Stromal cell of bone marrow (primary cell): Measurements from ENCODE around the gene AP4M1.
A peak's percentile ranks its signal among the peaks of the same experiment; 100 is the strongest.

ENCODE experiments used
- DNase-seq: peaks from one replicate; pipeline ENCODE4 v3.0.0-alpha.2; 2012; ENCODE audit warnings: low read depth

AP4M1 gene

DNA sequence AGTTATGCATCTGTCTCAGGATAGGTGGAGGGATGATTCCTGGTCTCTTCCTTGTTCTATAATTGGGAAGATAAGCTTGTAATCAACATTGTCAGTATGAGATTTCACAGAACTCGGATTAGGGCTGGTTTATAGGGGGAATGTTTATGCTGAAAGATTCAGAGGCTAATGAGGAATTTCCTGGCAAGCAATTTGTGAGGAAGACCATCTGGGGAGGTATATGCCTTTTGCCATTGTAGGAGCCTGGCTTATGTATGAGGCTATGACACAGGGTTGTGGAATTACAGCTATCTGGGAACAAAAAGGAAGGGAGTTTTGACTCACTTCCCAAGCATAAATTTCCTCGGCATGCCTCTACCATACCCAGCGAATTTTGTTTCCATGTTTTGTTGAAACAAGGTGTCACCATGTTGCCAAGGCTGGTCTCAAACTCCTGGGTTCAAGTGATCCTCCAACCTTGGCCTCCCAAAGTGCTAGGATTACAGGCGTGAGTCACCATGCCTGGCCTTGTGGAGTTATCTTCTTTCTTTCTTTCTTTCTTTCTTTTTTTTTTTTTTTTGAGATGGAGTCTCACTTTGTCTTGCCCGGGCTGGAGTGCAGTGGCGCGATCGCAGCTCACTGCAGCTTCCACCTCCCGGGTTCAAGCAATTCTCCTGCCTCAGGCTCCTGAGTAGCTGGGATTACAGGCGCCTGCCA is 14.2 kb upstream of the AP4M1 start:
- peak; percentile 67 for DNase-seq

GRCh38 chr7:100088095-100088620 is 13.3 kb upstream of the AP4M1 start:
- no peak for DNase-seq

DNA sequence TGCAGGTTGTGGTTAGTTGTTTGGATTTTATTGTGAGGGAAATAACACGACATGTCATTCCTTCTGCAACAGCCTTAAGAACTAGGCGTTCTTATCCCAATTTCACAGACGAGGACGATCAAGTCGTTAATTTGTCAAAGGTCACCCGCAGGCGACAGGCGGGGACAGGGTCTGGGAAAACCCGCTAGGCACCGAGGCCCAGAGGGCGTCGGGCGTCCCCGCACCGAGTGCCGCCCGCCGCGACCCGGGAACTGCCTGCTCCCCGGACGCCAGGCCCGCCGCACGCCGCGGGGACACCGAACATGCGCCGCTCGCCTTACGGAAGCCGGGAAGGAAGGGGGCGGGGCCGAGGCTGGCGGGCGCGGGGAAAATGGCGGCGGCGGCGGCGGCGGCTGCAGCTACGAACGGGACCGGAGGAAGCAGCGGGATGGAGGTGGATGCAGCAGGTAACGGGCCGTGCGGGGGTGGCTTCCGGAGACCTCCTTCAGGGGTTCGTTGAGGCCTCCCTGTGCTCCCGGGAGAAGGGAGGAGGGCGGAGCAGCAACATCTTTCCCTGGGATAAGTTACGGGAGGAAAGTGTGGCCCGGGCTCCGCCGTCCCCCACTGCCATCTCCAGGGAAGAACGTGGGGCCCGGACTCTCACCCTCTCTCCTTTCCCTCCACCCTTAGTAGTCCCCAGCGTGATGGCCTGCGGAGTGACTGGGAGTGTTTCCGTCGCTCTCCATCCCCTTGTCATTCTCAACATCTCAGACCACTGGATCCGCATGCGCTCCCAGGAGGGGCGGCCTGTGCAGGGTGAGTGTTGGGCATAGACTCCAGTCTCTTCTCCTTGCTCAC is 12.6 kb upstream of the AP4M1 start, which contains the start of gene COPS6:
COPS6 (plus strand) TSS at position 349 of the 837 bp plus-strand sequence; CDS start at position 371, 22 bp downstream.
- peak; percentile 52 for DNase-seq

DNA sequence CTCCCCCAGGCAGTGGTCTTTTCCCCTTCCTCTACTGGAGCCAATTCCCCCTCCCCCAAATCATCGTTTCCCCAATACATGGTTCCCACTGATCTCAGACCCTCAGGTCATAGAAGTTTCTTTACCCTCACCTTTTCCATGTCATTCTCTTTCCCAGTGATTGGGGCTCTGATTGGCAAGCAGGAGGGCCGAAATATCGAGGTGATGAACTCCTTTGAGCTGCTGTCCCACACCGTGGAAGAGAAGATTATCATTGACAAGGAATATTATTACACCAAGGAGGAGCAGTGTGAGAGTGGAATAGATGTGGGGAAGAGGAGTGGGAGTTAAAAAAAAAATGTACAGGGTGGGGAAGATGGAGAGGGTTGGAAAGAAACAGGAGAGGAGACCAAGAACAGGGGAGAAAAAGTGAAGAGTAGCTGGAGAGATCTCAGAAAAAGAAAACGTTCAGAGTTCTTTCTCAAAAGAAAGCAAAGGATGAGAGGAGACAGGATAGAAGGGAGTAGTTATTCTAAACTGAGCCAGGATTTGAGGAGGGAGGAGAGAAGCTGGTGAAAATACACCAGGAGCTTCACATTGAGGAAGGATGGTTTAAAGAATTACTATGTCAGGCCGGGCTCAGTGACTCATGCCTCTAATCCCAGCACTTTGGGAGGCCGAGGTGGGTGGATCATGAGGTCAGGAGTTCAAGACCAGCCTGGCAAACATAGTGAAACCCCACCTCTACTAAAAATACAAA is 11.8 kb upstream of the AP4M1 start:
- no peak for DNase-seq

DNA sequence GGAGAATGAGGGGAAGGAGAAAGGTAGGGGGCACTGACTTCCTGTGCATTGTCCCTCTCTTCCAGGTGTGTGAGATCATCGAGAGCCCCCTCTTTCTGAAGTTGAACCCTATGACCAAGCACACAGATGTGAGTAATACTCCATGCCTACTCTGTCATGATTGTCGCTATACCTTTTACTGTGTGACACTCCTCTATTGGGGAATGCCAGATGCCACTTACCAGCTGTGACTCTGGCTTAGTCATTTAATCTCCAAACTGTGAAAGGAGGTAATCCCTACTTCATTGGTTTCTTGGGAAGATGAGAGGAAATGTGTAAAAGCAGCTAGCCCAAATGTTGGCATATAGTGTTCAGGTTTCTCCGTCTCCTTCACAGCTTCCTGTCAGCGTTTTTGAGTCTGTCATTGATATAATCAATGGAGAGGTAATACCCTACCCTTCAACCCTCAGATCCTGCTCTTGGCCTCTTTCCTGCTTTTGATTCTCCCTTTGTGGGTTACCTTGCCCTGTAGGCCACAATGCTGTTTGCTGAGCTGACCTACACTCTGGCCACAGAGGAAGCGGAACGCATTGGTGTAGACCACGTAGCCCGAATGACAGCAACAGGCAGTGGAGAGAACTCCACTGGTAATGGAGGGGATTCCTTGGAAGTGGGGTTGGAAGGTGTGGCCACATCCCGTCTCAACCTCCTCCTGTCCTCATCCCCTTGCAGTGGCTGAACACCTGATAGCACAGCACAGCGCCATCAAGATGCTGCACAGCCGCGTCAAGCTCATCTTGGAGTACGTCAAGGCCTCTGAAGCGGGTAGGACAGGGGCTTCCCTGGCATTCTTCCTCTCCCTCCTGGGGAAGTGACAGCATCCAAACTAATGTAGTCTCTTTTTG is 10.7 kb upstream of the AP4M1 start:
- DNase-seq = no peak

DNA sequence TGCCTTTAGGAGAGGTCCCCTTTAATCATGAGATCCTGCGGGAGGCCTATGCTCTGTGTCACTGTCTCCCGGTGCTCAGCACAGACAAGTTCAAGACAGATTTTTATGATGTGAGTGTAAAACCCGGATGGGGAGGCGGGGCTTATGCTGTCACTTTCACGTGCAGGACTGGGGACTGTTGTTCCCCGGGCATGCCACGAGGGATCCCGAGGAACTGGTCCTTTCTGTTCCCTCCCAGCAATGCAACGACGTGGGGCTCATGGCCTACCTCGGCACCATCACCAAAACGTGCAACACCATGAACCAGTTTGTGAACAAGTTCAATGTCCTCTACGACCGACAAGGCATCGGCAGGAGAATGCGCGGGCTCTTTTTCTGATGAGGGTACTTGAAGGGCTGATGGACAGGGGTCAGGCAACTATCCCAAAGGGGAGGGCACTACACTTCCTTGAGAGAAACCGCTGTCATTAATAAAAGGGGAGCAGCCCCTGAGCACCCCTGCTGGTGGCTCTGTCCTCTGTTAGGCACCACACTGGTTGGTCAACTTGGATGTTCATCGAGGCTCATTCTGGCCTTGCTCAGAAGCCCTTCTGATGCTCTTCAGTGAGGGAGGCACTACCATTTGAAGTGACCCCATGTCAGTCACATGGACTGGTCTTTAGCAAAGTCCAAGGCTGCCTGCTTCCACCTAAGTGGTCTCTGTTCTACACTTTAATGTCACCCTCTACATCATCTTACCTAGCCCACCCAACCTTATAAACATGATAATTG is 9.8 kb upstream of the AP4M1 start:
- no peak for DNase-seq

- DNase-seq = no peak
Measured at GRCh38 chr7:100093054-100093453, 8.4 kb upstream of the AP4M1 start.

- no peak for DNase-seq
Measured at GRCh38 chr7:100093498-100093897, 7.9 kb upstream of the AP4M1 start.

DNA sequence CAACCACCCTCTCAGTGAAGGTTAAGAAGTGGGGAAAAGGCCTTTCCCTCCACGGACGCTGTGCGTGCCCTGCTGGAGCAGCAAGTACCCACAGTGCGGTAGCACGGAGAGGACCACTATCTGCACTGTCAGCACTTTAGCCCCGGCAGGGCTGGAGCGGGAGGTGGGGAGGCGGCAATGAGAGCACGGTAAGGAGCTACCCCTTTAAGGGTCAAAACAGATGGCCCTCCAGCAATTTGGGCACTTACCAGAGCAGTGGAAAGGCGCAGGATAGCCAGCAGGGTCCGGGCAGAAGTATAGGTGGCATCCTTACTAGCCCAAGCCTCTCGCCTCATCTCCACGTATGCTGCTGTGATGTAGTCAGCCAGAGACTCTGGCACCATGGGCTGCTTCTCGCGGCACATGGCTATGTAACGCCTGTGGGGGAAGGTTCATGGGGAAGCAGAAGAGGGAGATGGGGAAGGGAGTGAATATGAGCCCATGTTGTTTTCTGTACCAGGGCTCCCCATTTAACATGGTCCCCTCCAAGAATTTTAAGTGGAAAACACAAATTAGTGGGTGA is 7.4 kb upstream of the AP4M1 start:
- DNase-seq = no peak

- no peak for DNase-seq
Measured at GRCh38 chr7:100095289-100095688, 6.2 kb upstream of the AP4M1 start.

DNA sequence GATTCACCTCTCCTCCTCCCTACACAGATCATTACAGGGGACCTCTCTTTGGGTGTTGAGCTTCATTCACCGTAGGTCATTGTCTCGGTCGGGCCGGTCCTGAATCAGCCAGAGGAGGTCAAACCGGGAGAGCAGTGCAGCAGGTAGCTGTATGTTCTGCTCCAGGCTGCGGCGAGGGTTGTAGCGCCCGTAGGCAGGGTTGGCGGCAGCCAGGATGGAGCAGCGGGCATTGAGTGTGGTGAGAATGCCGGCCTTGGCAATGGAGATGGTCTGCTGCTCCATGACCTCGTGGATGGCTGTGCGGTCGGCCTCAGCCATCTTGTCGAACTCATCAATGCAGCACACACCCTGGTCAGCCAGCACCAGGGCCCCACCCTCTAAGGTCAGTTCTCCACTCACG is 5.7 kb upstream of the AP4M1 start:
- no peak for DNase-seq

DNA sequence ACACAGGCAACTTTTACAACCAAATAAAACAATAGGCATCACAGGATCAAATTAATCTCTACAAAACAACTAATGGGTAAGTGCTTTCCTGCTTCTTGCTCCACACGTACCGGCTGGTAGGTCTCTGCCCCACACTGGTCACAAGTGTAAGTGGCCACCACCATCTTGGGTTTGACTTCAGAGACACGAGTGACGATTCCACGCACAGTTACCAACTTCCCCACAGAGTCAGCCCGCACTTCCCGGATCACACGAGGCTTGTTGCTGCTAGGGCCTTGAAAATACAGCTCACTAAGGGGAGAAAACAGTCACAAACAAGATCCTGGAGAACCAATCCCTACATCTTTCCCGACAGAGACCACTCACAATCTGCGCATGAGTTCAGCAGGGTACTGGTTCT is 2.5 kb upstream of the AP4M1 start:
- DNase-seq = no peak

- DNase-seq = no peak
Measured at GRCh38 chr7:100099452-100099851, 2.0 kb upstream of the AP4M1 start.

DNA sequence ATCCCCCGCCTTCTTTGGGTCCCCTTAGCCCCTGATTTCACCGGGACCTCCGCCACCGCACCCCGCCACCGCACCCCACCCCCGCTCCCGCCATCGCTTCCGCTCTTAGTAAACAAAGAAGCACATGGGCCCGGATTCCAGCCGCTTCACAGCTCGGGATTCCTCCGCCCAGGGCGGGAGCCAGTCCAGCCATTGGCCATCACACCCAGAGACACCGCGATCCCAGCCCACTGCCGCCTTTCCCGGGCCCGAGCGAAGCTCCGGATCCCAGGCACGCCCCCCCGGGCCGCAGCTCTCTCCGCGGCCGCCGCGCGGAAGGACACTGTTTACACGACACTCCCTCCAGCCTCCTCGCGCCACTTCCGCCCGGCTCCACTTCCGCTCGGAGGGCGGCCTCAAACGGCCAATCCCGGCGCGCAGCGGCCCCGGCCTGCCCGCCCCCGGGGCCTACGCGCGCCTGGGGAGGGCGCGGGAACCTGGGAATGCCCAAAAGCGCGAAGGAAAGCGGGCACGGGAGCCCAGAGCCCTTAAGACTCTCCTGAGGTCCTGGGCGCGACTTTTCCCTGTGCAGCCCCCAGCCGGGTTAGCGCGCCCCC is 925 bp upstream of the AP4M1 start:
- peak; percentile 93 for DNase-seq

- DNase-seq = peak; percentile 55
Measured at GRCh38 chr7:100102950-100103840, 1.8 kb downstream of the AP4M1 start.

DNA sequence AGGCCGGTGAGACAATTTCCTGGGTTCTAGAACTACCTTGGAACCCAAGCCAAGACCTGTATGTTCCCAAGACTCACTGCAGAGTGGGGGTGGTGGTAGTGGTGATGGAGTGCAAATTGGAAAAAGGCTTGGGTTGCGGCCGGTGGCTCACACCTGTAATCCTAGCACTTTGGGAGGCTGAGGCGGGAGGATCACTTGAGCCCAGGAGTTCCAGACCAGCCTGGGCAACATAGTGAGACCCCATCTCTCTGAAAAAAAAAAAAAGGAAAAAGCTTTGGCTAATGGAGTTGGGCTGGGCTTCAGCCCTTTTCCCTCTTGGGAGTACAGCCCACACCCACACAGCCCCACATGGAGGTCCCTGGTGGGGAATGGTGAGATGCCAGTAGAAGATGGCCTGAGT is 4.1 kb downstream of the AP4M1 start:
- no peak for DNase-seq

DNA sequence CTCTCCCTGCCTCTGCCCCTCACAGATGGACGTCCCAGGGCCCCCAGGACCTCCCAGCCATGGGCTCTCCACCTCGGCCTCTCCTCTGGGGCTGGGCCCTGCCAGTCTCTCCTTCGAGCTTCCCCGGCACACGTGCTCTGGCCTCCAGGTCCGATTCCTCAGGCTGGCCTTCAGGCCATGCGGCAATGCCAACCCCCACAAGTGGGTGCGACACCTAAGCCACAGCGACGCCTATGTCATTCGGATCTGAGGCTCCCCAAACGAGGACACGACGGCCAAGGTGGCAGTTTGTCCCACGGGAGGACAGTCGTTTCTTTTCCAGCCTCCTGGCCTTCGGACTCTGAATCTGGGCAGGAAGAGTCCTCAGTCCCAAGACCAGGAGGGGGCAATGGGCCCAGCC is 5.2 kb downstream of the AP4M1 start:
- DNase-seq = no peak

GRCh38 chr7:100107125-100107737 is 5.8 kb downstream of the AP4M1 start:
- DNase-seq = no peak
